PC-9 (cell line): ENCODE data around the gene FAM216A. TPM values are rescaled to one million over a fixed set of nuclear protein-coding genes. Genes with fewer than 3 reads are reported as not detected.

Experiments used
- BruUV-seq: library from RNA; stranded (reverse); fragments of 400-500 nt; replicated peaks from 2 replicates; lab custom pipeline; 2021; lab: Mats Ljungman, UMichigan
- CTCF ChIA-PET: fragments of 300-600 bp; sonication (Branson Sonifier 250); formaldehyde crosslinking; loops from one replicate; lab custom pipeline; 2022; ENCODE audit warnings: antibody characterized with exemption; lab: Charles Lee
- POLR2A ChIA-PET: fragments of 300-600 bp; sonication (Branson Sonifier 250); formaldehyde crosslinking; loops from one replicate; lab custom pipeline; 2022; ENCODE audit warnings: antibody characterized with exemption; ENCODE audit not compliant: unreplicated experiment; lab: Charles Lee
- DNase-seq, 2 experiments: peaks; one replicate each; pipeline versions ENCODE4 v3.0.0 to v3.0.0-alpha.2; 2015 to 2022; ENCODE audit warnings: mixed read lengths in 1 of 2
- H2AFZ ChIP-seq: fragments of 200-600 bp; sonication (generic); 2 replicates; pipeline ENCODE4 v1.8.1; 2017; ENCODE audit warnings: antibody characterized with exemption
- H3F3A ChIP-seq: fragments of 200-600 bp; sonication (generic); 2 replicates; pipeline ENCODE4 v1.8.1; 2017; ENCODE audit warnings: antibody characterized with exemption, mild to moderate bottlenecking, low read depth; ENCODE audit not compliant: insufficient read depth
- H3K27ac ChIP-seq: fragments of 200-600 bp; sonication (generic); 2 replicates; pipeline ENCODE4 v1.6.1; 2016; ENCODE audit warnings: mixed run types
- H3K27me3 ChIP-seq: fragments of 200-600 bp; sonication (generic); 2 replicates; pipeline ENCODE4 v1.6.1; 2016; ENCODE audit warnings: low read depth, mixed run types; ENCODE audit not compliant: insufficient read depth
- H3K36me3 ChIP-seq: fragments of 200-600 bp; sonication (generic); 2 replicates; pipeline ENCODE4 v1.6.1; 2016; ENCODE audit warnings: low read depth, mixed run types
- H3K4me1 ChIP-seq: fragments of 200-600 bp; sonication (generic); replicated peaks from 2 replicates; pipeline ENCODE4 v1.6.1; 2016; ENCODE audit warnings: mixed run types; ENCODE audit not compliant: insufficient read depth
- H3K4me2 ChIP-seq: fragments of 200-600 bp; sonication (generic); 2 replicates; pipeline ENCODE4 v1.6.1; 2017; ENCODE audit warnings: mixed run types
- H3K4me3 ChIP-seq: fragments of 200-600 bp; sonication (generic); 2 replicates; pipeline ENCODE4 v1.6.1; 2016; ENCODE audit warnings: mixed run types
- H3K79me2 ChIP-seq: fragments of 200-600 bp; sonication (generic); 2 replicates; pipeline ENCODE4 v1.6.1; 2017; ENCODE audit warnings: low read depth, mixed run types
- H3K9me2 ChIP-seq: fragments of 200-600 bp; sonication (generic); 2 replicates; pipeline ENCODE4 v1.8.1; 2017; ENCODE audit warnings: mild to moderate bottlenecking; ENCODE audit not compliant: insufficient read depth
- H3K9me3 ChIP-seq: fragments of 200-600 bp; sonication (generic); 2 replicates; pipeline ENCODE4 v1.8.1; 2016; ENCODE audit warnings: low read depth; ENCODE audit not compliant: insufficient read depth
- H4K20me1 ChIP-seq: fragments of 200-600 bp; sonication (generic); 2 replicates; pipeline ENCODE4 v1.8.1; 2017; ENCODE audit not compliant: insufficient read depth
- EZH2 ChIP-seq: fragments of 200-600 bp; sonication (generic); IDR thresholded peaks from 2 replicates; pipeline ENCODE4 v1.8.0; 2017; ENCODE audit warnings: antibody characterized with exemption, low read depth
- intact Hi-C: fragments of 100-400 bp; cut with micrococcal nuclease; formaldehyde crosslinking; loops from one replicate; pipeline ENCODE4 v1.10.0; 2022; ENCODE audit not compliant: unreplicated experiment
- total RNA-seq: library from RNA; stranded (reverse); gene quantifications from 2 replicates; pipeline ENCODE4 v1.2.3, GENCODE V29; 2021
- TF ChIP-seq, protein P1 (sequence below): fragments of 200-600 bp; sonication (generic); conservative IDR thresholded peaks from 2 replicates; pipeline ENCODE4 v1.6.1; 2017; ENCODE audit warnings: mixed run types, antibody characterized with exemption, mild to moderate bottlenecking, moderate library complexity

FAM216A gene
- total RNA-seq, 1 experiment from 2014 or later: 8.0 TPM

DNA sequence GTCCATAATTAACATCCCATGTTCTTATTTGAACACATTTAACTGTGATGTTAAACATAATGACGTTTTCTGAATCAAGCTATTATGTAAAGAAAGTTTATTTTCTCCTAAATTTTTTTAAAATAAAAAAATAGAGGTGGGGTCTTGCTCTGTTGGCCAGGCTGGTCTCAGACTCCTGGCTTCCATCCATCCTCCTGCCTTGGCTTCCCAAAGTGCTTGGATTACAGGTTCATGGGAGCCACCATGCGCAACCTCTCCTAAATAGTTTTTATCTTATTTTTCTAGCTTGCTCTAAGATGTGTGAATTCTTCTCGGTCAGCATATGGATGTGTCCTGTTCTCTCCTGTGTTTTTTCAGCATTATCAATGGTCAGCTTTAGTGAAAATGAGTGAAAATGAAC is 36.7 kb downstream of the FAM216A start:
- Histone ChIP-seq H2AFZ (no peak overlapping the region), H3F3A (peaks cover 22% of the 10 kb centered on the region), H3K4me2 (no peak overlapping the region), H3K9me3 (no peaks in the 10 kb centered on the region; the same call in 1 of the 2 replicates), H4K20me1 (no peaks in the 10 kb centered on the region), H3K9me2 (no peaks in the 10 kb centered on the region), H3K27ac (no peak overlapping the region), H3K36me3 (0 out of 2 replicates have a peak, but pooled peaks cover 3% of the 10 kb centered on the region), H3K79me2 (peaks cover 15% of the 10 kb centered on the region), H3K4me1 (peaks cover 4% of the 10 kb centered on the region), H3K27me3 (no peaks in the 10 kb centered on the region), H3K4me3 (no peak overlapping the region)
- ChIA-PET POLR2A (interaction anchor here (0.6 kb wide), 1 partner anchor 833 kb away, joined by 4 read pairs; no protein-coding TSS in a partner anchor), CTCF (no interaction called here)
- TF ChIP-seq EZH2: no peak
- TF ChIP-seq, protein P1, sequence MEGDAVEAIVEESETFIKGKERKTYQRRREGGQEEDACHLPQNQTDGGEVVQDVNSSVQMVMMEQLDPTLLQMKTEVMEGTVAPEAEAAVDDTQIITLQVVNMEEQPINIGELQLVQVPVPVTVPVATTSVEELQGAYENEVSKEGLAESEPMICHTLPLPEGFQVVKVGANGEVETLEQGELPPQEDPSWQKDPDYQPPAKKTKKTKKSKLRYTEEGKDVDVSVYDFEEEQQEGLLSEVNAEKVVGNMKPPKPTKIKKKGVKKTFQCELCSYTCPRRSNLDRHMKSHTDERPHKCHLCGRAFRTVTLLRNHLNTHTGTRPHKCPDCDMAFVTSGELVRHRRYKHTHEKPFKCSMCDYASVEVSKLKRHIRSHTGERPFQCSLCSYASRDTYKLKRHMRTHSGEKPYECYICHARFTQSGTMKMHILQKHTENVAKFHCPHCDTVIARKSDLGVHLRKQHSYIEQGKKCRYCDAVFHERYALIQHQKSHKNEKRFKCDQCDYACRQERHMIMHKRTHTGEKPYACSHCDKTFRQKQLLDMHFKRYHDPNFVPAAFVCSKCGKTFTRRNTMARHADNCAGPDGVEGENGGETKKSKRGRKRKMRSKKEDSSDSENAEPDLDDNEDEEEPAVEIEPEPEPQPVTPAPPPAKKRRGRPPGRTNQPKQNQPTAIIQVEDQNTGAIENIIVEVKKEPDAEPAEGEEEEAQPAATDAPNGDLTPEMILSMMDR: no peak
- intact Hi-C loops: no loop called here
- DNase-seq: no peak
- BruUV-seq: no TSS peak

DNA sequence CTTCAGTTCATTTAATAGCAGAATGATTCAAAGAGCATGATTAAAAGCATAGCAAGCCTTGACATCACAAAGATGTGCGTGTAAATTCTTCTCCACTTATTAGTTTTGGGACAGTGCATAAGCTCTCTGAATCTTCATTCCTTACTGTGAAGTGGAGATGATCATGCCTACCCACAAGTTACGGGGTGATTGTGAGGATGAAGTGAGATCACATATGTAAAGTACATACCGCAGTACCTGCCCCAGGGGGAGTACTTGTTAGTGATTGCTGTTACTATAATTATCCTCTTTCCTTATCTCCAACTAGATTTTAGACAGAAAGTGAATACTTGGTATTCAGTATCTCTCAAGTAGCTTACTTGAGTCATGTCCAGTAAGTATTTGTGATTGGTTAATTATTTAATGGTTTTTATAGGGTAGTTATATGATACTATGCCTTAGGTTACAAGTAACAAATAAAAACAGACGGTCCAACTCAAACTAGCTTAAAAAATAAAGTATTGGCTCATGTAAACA is 39.5 kb downstream of the FAM216A start:
- H3K9me2 ChIP-seq: no peaks in the 10 kb centered on the region
- no peak overlapping the region for H3K27ac ChIP-seq
- no peak for DNase-seq
- no peaks in the 10 kb centered on the region for H3K4me1 ChIP-seq
- H3F3A ChIP-seq: peaks cover 7% of the 10 kb centered on the region; the same call in 1 of the 2 replicates
- BruUV-seq: no TSS peak
- no peaks in the 10 kb centered on the region for H3K27me3 ChIP-seq
- no peaks in the 10 kb centered on the region for H3K36me3 ChIP-seq
- no peaks in the 10 kb centered on the region for H3K79me2 ChIP-seq
- no peak overlapping the region for H3K4me2 ChIP-seq
- no peaks in the 10 kb centered on the region for H4K20me1 ChIP-seq
- intact Hi-C loops: no loop called here
- H3K4me3 ChIP-seq: no peak overlapping the region
- TF ChIP-seq, protein P1: no peak
- no peak for TF ChIP-seq EZH2
- no peaks in the 10 kb centered on the region; the same call in 1 of the 2 replicates for H3K9me3 ChIP-seq
- H2AFZ ChIP-seq: no peak overlapping the region
- ChIA-PET CTCF (no interaction called here), POLR2A (no interaction called here)

DNA sequence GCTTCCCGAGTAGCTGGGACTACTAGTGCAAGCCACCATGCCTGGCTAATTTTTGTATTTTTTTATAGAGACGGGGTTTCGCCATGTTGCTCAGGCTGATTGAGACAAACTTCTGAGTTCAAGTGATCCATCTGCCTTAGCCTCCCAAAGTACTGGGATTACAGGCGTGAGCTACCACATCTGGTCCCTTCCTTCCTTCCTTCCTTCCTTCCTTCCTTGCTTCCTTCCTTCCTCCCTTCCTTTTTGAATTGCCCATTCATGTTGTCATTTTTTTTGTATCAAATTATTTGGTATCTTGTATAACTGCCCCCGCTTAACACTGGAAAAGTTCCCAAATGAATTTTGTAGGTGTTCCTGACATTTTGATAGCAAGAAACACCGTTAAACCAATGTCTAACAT is 45.2 kb downstream of the FAM216A start:
- CTCF ChIA-PET: interaction anchor here (0.5 to 1.9 kb wide), 3 partner anchors 62 to 98 kb away, joined by 3 to 18 read pairs (median 5); no protein-coding TSS in a partner anchor
- no TSS peak for BruUV-seq
- no peaks in the 10 kb centered on the region for H3K27me3 ChIP-seq
- no peaks in the 10 kb centered on the region for H3K4me1 ChIP-seq
- H3K9me2 ChIP-seq: no peaks in the 10 kb centered on the region
- intact Hi-C loops: loop anchor here (5.0 kb wide), 2 partner anchors 62 to 313 kb away; partner anchors contain the start of gene ARPC3
- no peaks in the 10 kb centered on the region for H4K20me1 ChIP-seq
- H3F3A ChIP-seq: no peaks in the 10 kb centered on the region
- no peaks in the 10 kb centered on the region for H3K36me3 ChIP-seq
- POLR2A ChIA-PET: interaction anchor here (0.6 kb wide), 1 partner anchor 16 kb away, joined by 3 read pairs; no protein-coding TSS in a partner anchor
- no peaks in the 10 kb centered on the region for H3K79me2 ChIP-seq
- no peaks in the 10 kb centered on the region for H3K9me3 ChIP-seq
- no peak overlapping the region for H3K27ac ChIP-seq
- no peak for DNase-seq
- no peak overlapping the region for H2AFZ ChIP-seq
- TF ChIP-seq, protein P1: no peak
- no peak for TF ChIP-seq EZH2
- no peak overlapping the region for H3K4me2 ChIP-seq
- no peak overlapping the region for H3K4me3 ChIP-seq
